Measurements from ENCODE around the gene ADAMTSL3. TPM values are rescaled to one million over a fixed set of nuclear protein-coding genes. Genes with fewer than 3 reads are reported as not detected.

Gene ADAMTSL3
- total and polyA plus RNA-seq, 4 donors: 3.5 to 19.0 (median 8.0) TPM

- Histone ChIP-seq H3K4me1 (ENCODE audit: control insufficient read depth in 4 of 4, insufficient read depth in 4 of 4, low read length in 3 of 4) (peaks cover 0 to 3% (median under 1%) of the 10 kb centered on the region in 4 donors), H3K27me3 (ENCODE audit: control insufficient read depth in 4 of 4, insufficient read depth in 4 of 4, low read length in 3 of 4) (no peaks in the 10 kb centered on the region), H3K9ac (ENCODE audit: low read depth in 1 of 2, low read length in 2 of 2) (no peak overlapping the region), H3K27ac (ENCODE audit: low read depth in 1 of 2, low read length in 2 of 2) (no peak overlapping the region), H3K36me3 (ENCODE audit: control insufficient read depth in 4 of 4, insufficient read depth in 3 of 4, low read depth in 1 of 4, low read length in 3 of 4) (no peaks in the 10 kb centered on the region), H3K9me3 (ENCODE audit: control insufficient read depth in 4 of 4, low read length in 3 of 4) (no peaks in the 10 kb centered on the region), H3K4me3 (ENCODE audit: low read depth in 1 of 3, low read length in 3 of 3) (no peak overlapping the region)
- WGBS: 94% methylated on average over 3 of the region's 3 CpGs
- no peak for DNase-seq (ENCODE audit: low spot score)
- no peak for TF ChIP-seq HNF4A (conservative IDR thresholded peaks at IDR 0.05)
- no peak for TF ChIP-seq YY1 (IDR thresholded peaks at IDR 0.05)
- no peak for TF ChIP-seq SP1 (IDR thresholded peaks at IDR 0.05)
- no peak for TF ChIP-seq CTCF (IDR thresholded peaks at IDR 0.05; ENCODE audit: low read depth, low read length, missing input control)
Measured at GRCh38 chr15:83881156-83881555, 227.2 kb downstream of the ADAMTSL3 start.

- 80% methylated on average over 2 of the region's 2 CpGs for WGBS
- no peak for DNase-seq (ENCODE audit: low spot score)
- Histone ChIP-seq H3K36me3 (ENCODE audit: control insufficient read depth in 4 of 4, insufficient read depth in 3 of 4, low read depth in 1 of 4, low read length in 3 of 4) (no peaks in the 10 kb centered on the region), H3K4me3 (ENCODE audit: low read depth in 1 of 3, low read length in 3 of 3) (no peak overlapping the region), H3K9me3 (ENCODE audit: control insufficient read depth in 4 of 4, low read length in 3 of 4) (no peaks in the 10 kb centered on the region), H3K27ac (ENCODE audit: low read depth in 1 of 2, low read length in 2 of 2) (no peak overlapping the region), H3K4me1 (ENCODE audit: control insufficient read depth in 4 of 4, insufficient read depth in 4 of 4, low read length in 3 of 4) (peaks cover 0 to 17% (median 5%) of the 10 kb centered on the region in 4 donors), H3K9ac (ENCODE audit: low read depth in 1 of 2, low read length in 2 of 2) (no peak overlapping the region), H3K27me3 (ENCODE audit: control insufficient read depth in 4 of 4, insufficient read depth in 4 of 4, low read length in 3 of 4) (no peaks in the 10 kb centered on the region)
- TF ChIP-seq, protein P1, sequence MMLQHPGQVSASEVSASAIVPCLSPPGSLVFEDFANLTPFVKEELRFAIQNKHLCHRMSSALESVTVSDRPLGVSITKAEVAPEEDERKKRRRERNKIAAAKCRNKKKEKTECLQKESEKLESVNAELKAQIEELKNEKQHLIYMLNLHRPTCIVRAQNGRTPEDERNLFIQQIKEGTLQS (IDR thresholded peaks at IDR 0.05): no peak
- TF ChIP-seq RXRA (IDR thresholded peaks at IDR 0.05): peak in 1 of 2 donors; percentile 25
- TF ChIP-seq YY1 (IDR thresholded peaks at IDR 0.05): no peak
- no peak for TF ChIP-seq EGR1 (IDR thresholded peaks at IDR 0.05; ENCODE audit: low read depth in 2 of 2)
- TF ChIP-seq FOXA1 (IDR thresholded peaks at IDR 0.05): no peak
- peak in 1 of 2 donors; percentile 27 for TF ChIP-seq HNF4A (conservative IDR thresholded peaks at IDR 0.05)
Measured at GRCh38 chr15:83886321-83886720, 232.4 kb downstream of the ADAMTSL3 start.

- no peak overlapping the region for H3K4me3 ChIP-seq (ENCODE audit: low read depth in 1 of 3, low read length in 3 of 3)
- no peak overlapping the region for H3K27ac ChIP-seq (ENCODE audit: low read depth in 1 of 2, low read length in 2 of 2)
- H3K9ac ChIP-seq (ENCODE audit: low read depth in 1 of 2, low read length in 2 of 2): no peak overlapping the region
- TF ChIP-seq, protein P1 (IDR thresholded peaks at IDR 0.05): no peak
- TF ChIP-seq CTCF (IDR thresholded peaks at IDR 0.05; ENCODE audit: low read depth, low read length, missing input control): no peak
- TF ChIP-seq EGR1 (IDR thresholded peaks at IDR 0.05; ENCODE audit: low read depth in 2 of 2): no peak
- TF ChIP-seq, protein P2, sequence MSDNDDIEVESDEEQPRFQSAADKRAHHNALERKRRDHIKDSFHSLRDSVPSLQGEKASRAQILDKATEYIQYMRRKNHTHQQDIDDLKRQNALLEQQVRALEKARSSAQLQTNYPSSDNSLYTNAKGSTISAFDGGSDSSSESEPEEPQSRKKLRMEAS (IDR thresholded peaks at IDR 0.05): no peak
- no peak for TF ChIP-seq FOXA1 (IDR thresholded peaks at IDR 0.05)
- TF ChIP-seq NR2F2 (IDR thresholded peaks at IDR 0.05): no peak
- TF ChIP-seq FOXA2 (IDR thresholded peaks at IDR 0.05): no peak
- no peak for TF ChIP-seq YY1 (IDR thresholded peaks at IDR 0.05)
- TF ChIP-seq REST (IDR thresholded peaks at IDR 0.05): no peak
- no peak for TF ChIP-seq GABPA (IDR thresholded peaks at IDR 0.05 in 1 of 2, conservative IDR thresholded peaks at IDR 0.05 in 1 of 2)
- TF ChIP-seq HNF4G (IDR thresholded peaks at IDR 0.05): no peak
- no peak for TF ChIP-seq ZBTB33 (IDR thresholded peaks at IDR 0.05)
- TF ChIP-seq RAD21 (IDR thresholded peaks at IDR 0.05): no peak
- H3K27me3 ChIP-seq (ENCODE audit: control insufficient read depth in 4 of 4, insufficient read depth in 4 of 4, low read length in 3 of 4): no peaks in the 10 kb centered on the region
- peaks cover 0 to 17% (median 5%) of the 10 kb centered on the region in 4 donors for H3K4me1 ChIP-seq (ENCODE audit: control insufficient read depth in 4 of 4, insufficient read depth in 4 of 4, low read length in 3 of 4)
- H3K9me3 ChIP-seq (ENCODE audit: control insufficient read depth in 4 of 4, low read length in 3 of 4): no peaks in the 10 kb centered on the region
- no peaks in the 10 kb centered on the region for H3K36me3 ChIP-seq (ENCODE audit: control insufficient read depth in 4 of 4, insufficient read depth in 3 of 4, low read depth in 1 of 4, low read length in 3 of 4)
- 92% methylated on average over 2 of the region's 2 CpGs for WGBS
- DNase-seq (ENCODE audit: low spot score): no peak
Measured at GRCh38 chr15:83887404-83887803, 233.5 kb downstream of the ADAMTSL3 start.
